Mammary epithelial cell (primary cell): ENCODE measurements around the gene PKIB.

Source experiments
- EZH2 ChIP-seq: IDR thresholded peaks from 2 replicates; pipeline ENCODE4 v1.6.1; 2012; ENCODE audit warnings: low read length, inconsistent platforms, borderline replicate concordance
- TF ChIP-seq, protein P1 (sequence below), 2 donors: IDR thresholded peaks in 1 of 2; conservative IDR thresholded peaks in 1 of 2; 2 replicates each; pipeline ENCODE4 v1.5.1; 2011 to 2012; ENCODE audit warnings: inconsistent platforms in 2 of 2, low read length in 2 of 2, mild to moderate bottlenecking in 2 of 2, control low read depth in 1 of 2, low read depth in 1 of 2; ENCODE audit not compliant: insufficient read depth in 1 of 2; ENCODE audit errors: extremely low read depth in 1 of 2

GRCh38 chr6:122770835-122771601 lies 160.8 kb downstream of the PKIB start:
- TF ChIP-seq, protein P1, sequence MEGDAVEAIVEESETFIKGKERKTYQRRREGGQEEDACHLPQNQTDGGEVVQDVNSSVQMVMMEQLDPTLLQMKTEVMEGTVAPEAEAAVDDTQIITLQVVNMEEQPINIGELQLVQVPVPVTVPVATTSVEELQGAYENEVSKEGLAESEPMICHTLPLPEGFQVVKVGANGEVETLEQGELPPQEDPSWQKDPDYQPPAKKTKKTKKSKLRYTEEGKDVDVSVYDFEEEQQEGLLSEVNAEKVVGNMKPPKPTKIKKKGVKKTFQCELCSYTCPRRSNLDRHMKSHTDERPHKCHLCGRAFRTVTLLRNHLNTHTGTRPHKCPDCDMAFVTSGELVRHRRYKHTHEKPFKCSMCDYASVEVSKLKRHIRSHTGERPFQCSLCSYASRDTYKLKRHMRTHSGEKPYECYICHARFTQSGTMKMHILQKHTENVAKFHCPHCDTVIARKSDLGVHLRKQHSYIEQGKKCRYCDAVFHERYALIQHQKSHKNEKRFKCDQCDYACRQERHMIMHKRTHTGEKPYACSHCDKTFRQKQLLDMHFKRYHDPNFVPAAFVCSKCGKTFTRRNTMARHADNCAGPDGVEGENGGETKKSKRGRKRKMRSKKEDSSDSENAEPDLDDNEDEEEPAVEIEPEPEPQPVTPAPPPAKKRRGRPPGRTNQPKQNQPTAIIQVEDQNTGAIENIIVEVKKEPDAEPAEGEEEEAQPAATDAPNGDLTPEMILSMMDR (conservative IDR thresholded peaks at IDR 0.05 in 1 of 2, IDR thresholded peaks at IDR 0.05 in 1 of 2; ENCODE audit: extremely low read depth in 1 of 2, insufficient read depth in 1 of 2, low read depth in 1 of 2, low read length in 2 of 2) = peak in 1 of 2 donors; percentile 43
- no peak for TF ChIP-seq EZH2
